Lower leg skin (tissue), 4 donors: ENCODE results near the gene GNG12. TPM values are rescaled to one million over a fixed set of nuclear protein-coding genes. Genes with fewer than 3 reads are reported as not detected.

Experiments
- DNase-seq, 2 donors: peaks; one replicate each; pipeline ENCODE4 v3.0.0-alpha.2; 2019; ENCODE audit warnings: low spot score in 2 of 2
- H3K4me3 ChIP-seq: fragments of 200-600 bp; sonication (generic); 2 replicates; pipeline ENCODE4 v1.5.1; 2017; ENCODE audit warnings: mild to moderate bottlenecking, low read depth; ENCODE audit not compliant: poor library complexity, severe bottlenecking
- POLR2A ChIP-seq, 2 donors: fragments of 450-650 bp; IDR thresholded peaks; one replicate each; pipeline ENCODE4 v1.6.1; 2016 to 2017; ENCODE audit warnings: antibody characterized with exemption in 2 of 2, mild to moderate bottlenecking in 1 of 2, moderate library complexity in 1 of 2
- WGBS, 2 donors: methylation state at CpG; one replicate each; pipeline ENCODE4 v1.1.5; 2018; 5-methylcytosine and 5-hydroxymethylcytosine counted together
- intact Hi-C: fragments of 100-400 bp; cut with DNase I; formaldehyde crosslinking; loops from one replicate; pipeline ENCODE4 v1.15.0; 2023; ENCODE audit warnings: low total_unique reads
- total RNA-seq, 4 donors: library from RNA; depleted of rRNA; stranded (reverse); fragments of >200 nt; gene quantifications; one replicate each; pipeline ENCODE4 v1.1.0, GENCODE V29; 2016
- TF ChIP-seq, protein P1 (sequence below), 3 donors: fragments of 450-650 bp; IDR thresholded peaks; one replicate each; pipeline ENCODE4 v1.5.1; 2016; ENCODE audit warnings: antibody characterized with exemption in 3 of 3, mild to moderate bottlenecking in 3 of 3, moderate library complexity in 2 of 3

GNG12 gene
- total RNA-seq, 4 donors from 2014 or later: 89.7 to 113 (median 99.2) TPM

DNA sequence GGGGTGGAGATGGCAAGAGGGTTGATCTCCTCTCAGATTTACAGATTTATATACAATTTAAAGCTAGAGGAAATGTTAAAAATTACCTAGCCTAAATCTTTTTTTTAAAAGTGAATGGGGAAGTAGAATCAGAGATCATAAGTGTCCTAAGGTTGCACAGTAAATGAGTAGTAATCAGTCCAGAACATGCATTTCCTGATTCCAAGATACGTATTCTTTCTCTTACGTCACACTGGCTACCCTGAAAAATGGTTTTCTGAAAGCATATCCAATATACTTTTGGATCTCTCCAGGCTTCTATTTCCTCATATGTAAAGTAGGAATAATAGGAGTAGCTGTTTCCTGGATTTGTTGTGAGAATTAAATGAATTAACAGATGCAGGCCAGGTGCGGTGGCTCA, 136.6 kb downstream of the GNG12 start:
- no peak for DNase-seq
- intact Hi-C loops: no loop called here
- TF ChIP-seq, protein P1, sequence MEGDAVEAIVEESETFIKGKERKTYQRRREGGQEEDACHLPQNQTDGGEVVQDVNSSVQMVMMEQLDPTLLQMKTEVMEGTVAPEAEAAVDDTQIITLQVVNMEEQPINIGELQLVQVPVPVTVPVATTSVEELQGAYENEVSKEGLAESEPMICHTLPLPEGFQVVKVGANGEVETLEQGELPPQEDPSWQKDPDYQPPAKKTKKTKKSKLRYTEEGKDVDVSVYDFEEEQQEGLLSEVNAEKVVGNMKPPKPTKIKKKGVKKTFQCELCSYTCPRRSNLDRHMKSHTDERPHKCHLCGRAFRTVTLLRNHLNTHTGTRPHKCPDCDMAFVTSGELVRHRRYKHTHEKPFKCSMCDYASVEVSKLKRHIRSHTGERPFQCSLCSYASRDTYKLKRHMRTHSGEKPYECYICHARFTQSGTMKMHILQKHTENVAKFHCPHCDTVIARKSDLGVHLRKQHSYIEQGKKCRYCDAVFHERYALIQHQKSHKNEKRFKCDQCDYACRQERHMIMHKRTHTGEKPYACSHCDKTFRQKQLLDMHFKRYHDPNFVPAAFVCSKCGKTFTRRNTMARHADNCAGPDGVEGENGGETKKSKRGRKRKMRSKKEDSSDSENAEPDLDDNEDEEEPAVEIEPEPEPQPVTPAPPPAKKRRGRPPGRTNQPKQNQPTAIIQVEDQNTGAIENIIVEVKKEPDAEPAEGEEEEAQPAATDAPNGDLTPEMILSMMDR (IDR thresholded peaks at IDR 0.05): no peak
- TF ChIP-seq POLR2A (IDR thresholded peaks at IDR 0.05): no peak
- H3K4me3 ChIP-seq: no peak overlapping the region
- 77 to 87% methylated on average over 3 of the region's 3 CpGs for WGBS, 2 donors

DNA sequence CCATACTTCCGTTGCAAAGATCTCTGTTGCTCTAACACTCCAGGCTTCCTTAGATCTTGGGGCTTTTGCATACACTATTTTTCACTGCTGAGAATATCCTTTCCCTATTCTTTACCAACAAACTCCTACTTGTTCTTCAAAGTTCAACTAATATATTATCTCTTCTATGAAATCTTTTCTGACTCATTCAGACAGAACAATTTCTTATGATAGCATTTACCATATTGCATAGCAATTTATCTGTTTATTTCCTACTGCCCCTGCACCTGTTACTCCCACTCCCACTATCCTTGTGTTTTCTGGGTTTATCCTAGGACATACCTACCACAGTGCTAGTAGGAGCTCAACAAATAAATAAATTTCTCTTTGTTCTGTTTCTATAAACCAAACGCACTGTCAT, 137.3 kb downstream of the GNG12 start:
- intact Hi-C loops: no loop called here
- H3K4me3 ChIP-seq: no peak overlapping the region
- WGBS, 2 donors: 88 to 91% methylated on average over 2 of the region's 2 CpGs
- TF ChIP-seq, protein P1 (IDR thresholded peaks at IDR 0.05): no peak
- no peak for TF ChIP-seq POLR2A (IDR thresholded peaks at IDR 0.05)
- no peak for DNase-seq

- DNase-seq: no peak
- H3K4me3 ChIP-seq: no peak overlapping the region
- TF ChIP-seq, protein P1 (IDR thresholded peaks at IDR 0.05): no peak
- no peak for TF ChIP-seq POLR2A (IDR thresholded peaks at IDR 0.05)
- intact Hi-C loops: no loop called here
These were observed 141.6 kb downstream of the GNG12 start for GRCh38 chr1:67691712-67692111.

DNA sequence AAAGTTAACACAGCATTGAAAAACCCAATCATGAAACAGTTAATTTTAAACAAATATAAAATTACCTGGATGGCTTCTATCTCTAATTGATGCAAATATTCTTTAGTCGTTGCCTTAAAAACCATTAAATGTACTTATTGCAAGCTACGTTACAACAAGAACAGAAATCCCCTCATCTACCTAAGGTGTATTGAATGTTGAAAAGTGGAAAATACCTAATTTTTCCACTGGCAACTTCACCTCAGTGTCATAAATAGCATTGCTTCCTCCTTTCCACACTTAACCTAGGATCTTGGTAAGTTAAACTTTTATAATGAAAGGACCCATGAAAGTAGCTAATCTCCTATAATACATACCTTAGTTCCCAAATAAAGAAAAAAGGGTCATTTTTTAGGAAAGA, 142.9 kb downstream of the GNG12 start:
- no peak for DNase-seq
- intact Hi-C loops: no loop called here
- 74 to 83% methylated on average over 2 of the region's 2 CpGs for WGBS, 2 donors
- no peak overlapping the region for H3K4me3 ChIP-seq
- TF ChIP-seq, protein P1 (IDR thresholded peaks at IDR 0.05): no peak
- TF ChIP-seq POLR2A (IDR thresholded peaks at IDR 0.05): no peak

GRCh38 chr1:67690018-67690363, 143.3 kb downstream of the GNG12 start:
- no peak for DNase-seq
- no peak overlapping the region for H3K4me3 ChIP-seq
- TF ChIP-seq POLR2A (IDR thresholded peaks at IDR 0.05): no peak
- TF ChIP-seq, protein P1 (IDR thresholded peaks at IDR 0.05): no peak
- intact Hi-C loops: no loop called here

DNA sequence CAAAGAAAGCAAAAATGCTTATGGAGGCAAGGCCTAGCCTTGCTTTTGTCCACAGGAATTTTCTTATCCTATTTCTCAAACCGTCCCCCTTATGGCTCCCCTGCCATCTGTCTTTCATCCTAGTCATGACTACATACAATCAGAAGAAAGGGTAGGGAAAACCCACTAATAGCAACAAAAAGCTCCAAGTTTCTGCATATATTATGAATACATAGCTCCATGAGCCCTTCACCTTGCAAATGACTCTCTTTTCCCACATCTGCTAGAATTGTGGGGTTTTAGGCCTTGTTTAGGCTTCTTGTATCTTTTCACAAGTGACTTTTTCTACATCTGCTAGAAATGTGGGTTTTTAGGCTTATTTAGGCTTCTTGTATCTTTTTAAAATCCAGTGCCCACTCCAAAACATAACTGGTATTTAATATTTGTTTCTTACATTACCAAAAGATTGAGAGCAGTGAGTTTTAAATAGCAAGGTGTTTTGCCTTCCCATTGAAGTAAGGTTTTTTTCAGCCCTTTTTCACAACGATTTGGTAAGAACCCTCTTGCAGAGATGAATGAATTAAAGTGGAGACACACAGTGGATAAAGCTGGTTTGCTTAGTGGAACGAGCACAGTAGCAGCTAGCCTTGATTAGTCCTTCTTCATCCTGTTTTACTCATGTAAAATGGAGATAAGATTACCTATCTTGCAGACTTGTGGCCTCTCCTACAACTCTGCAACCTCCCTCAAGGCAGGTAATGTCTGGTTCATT, 143.8 kb downstream of the GNG12 start:
- no peak overlapping the region for H3K4me3 ChIP-seq
- TF ChIP-seq POLR2A (IDR thresholded peaks at IDR 0.05): no peak
- TF ChIP-seq, protein P1 (IDR thresholded peaks at IDR 0.05): no peak
- 67 to 77% methylated on average over 3 of the region's 3 CpGs for WGBS, 2 donors
- intact Hi-C loops: loop anchor here (10.0 kb wide), 1 partner anchor 65 kb away; no protein-coding TSS in a partner anchor
- DNase-seq: no peak
